ENCODE data around the gene RNF19B.

Gene RNF19B

DNA sequence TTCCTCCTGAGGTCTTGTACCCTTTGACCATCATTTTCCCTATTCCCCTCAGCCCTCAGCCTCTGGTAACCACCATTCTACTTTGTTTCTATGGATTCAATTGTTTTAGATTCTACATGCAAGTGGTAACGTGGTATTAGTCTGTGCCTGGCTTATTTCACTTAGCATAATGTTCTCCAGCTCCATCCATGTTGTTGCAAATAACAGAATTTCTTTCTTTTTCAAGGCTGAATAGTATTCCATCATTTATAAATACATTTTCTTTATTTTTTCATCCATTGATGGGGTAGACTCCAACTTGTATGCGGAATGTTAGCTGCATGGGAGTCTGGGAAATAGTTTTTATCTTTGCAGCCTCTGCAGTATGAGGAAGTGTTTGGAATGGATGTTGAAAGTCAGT, 37.2 kb downstream of the RNF19B start:
- Histone ChIP-seq H3K9me3 (ENCODE audit: low read depth, low read length) (no peaks in the 10 kb centered on the region), H3K27ac (no peak overlapping the region), H3K36me3 (ENCODE audit: insufficient read depth, low read length) (no peaks in the 10 kb centered on the region), H3K4me3 (no peak overlapping the region), H3K9ac (ENCODE audit: insufficient read length) (no peak overlapping the region)
- DNase-seq (ENCODE audit: low read depth, low spot score), result no peak
- TF ChIP-seq POLR2AphosphoS5 (IDR thresholded peaks at IDR 0.05; ENCODE audit: borderline replicate concordance, low read depth, low read length) (no peak), EZH2 (IDR thresholded peaks at IDR 0.05) (no peak), FOXP2 (optimal IDR thresholded peaks at IDR 0.05; ENCODE audit: control extremely low read depth, extremely low read length, insufficient read depth) (no peak)

DNA sequence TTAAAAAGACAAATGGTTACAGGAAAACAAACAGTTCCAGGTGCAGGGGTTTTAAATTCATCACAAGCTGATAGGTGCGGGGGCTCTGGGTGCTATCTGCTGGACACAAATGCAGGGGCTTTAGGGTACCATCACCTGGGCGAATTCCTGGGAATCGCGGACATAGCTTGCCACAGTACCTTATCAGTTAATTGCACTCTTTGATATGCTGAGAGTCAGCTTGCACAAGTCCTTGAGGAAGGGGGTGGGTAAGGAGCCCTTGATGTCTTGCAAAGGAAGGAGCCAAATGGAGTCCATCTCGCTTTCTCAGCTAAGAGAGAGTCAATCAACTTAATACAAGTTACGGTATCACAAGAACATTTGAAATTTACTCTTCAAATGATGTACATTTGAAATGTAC, 38.0 kb downstream of the RNF19B start:
- Histone ChIP-seq H3K9ac (ENCODE audit: insufficient read length) (no peak overlapping the region), H3K9me3 (ENCODE audit: low read depth, low read length) (no peaks in the 10 kb centered on the region), H3K36me3 (ENCODE audit: insufficient read depth, low read length) (no peaks in the 10 kb centered on the region), H3K4me3 (no peak overlapping the region), H3K27ac (no peak overlapping the region)
- TF ChIP-seq FOXP2 (optimal IDR thresholded peaks at IDR 0.05; ENCODE audit: control extremely low read depth, extremely low read length, insufficient read depth) (no peak), EZH2 (IDR thresholded peaks at IDR 0.05) (no peak), POLR2AphosphoS5 (IDR thresholded peaks at IDR 0.05; ENCODE audit: borderline replicate concordance, low read depth, low read length) (no peak)
- no peak for DNase-seq (ENCODE audit: low read depth, low spot score)

DNA sequence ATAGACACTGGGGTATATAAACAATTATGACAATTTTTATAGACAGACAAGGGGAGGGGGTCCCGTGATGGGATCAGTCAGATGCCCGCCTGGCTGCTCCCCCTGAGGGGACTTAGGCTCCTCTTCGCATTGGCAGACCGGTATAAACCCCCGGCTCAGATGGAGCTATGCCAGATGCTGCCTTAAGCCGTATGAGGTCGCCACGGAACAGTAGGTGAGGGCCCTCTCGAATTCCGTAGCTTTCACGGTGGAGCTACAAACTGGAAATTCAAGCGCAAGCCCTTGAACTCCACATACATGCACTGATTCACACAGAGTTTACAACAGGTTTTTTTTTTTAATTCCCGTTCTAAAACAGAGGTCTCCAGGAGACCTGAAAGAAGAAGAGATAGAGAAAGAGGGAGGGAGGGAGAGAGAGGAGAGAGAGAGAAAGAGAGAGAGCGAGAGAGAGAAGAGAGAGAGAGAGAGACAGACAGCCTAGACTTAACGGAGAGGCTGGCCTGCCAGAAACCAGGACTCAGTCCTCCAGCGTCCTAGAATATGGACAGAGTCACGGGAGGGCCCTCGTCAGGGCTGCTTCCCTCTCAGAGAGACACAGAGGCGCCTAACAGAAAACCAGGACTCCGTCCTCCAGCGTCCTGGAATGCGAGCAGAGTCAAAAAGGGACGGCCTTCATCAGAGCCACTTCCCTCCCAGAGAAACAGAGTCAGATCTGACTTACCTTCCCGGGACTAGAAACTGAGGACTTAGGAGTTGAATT, 39.0 kb downstream of the RNF19B start:
- Histone ChIP-seq H3K4me3 (no peak overlapping the region), H3K9me3 (ENCODE audit: low read depth, low read length) (no peaks in the 10 kb centered on the region), H3K9ac (ENCODE audit: insufficient read length) (no peak overlapping the region), H3K36me3 (ENCODE audit: insufficient read depth, low read length) (no peaks in the 10 kb centered on the region), H3K27ac (no peak overlapping the region)
- TF ChIP-seq FOXP2 (optimal IDR thresholded peaks at IDR 0.05; ENCODE audit: control extremely low read depth, extremely low read length, insufficient read depth), result no peak
- TF ChIP-seq EZH2 (IDR thresholded peaks at IDR 0.05), result no peak
- TF ChIP-seq POLR2AphosphoS5 (IDR thresholded peaks at IDR 0.05; ENCODE audit: borderline replicate concordance, low read depth, low read length), result no peak
- DNase-seq (ENCODE audit: low read depth, low spot score), result no peak

DNA sequence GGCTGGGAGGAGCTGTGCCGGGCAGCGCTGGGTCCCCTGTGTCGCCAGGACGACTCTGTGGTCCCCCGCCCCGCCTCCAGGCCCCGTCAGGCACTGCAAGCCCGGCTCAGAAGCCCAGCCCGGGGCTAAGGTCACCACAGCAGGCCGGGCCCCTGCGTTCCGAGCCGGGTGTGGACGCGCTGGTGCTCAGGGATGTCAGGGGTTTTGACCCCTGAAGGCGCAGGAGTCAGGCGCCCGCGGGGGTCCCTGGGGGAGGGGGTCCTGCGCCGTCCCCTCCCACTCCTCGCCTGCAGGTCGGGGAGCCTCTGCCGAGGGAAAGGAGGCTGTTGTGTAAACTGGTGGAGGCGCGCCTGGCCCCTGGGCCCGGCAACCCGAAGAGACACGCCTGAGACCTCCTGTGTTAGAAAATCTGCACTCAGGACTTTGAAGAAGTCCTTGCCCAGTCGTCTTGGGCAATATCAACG, 39.7 kb downstream of the RNF19B start:
- TF ChIP-seq POLR2AphosphoS5 (IDR thresholded peaks at IDR 0.05; ENCODE audit: borderline replicate concordance, low read depth, low read length) (no peak), EZH2 (IDR thresholded peaks at IDR 0.05) (no peak), FOXP2 (optimal IDR thresholded peaks at IDR 0.05; ENCODE audit: control extremely low read depth, extremely low read length, insufficient read depth) (no peak)
- Histone ChIP-seq H3K9me3 (ENCODE audit: low read depth, low read length) (no peaks in the 10 kb centered on the region), H3K27ac (no peak overlapping the region), H3K4me3 (no peak overlapping the region), H3K36me3 (ENCODE audit: insufficient read depth, low read length) (no peaks in the 10 kb centered on the region), H3K9ac (ENCODE audit: insufficient read length) (no peak overlapping the region)
- DNase-seq (ENCODE audit: low read depth, low spot score), result no peak

DNA sequence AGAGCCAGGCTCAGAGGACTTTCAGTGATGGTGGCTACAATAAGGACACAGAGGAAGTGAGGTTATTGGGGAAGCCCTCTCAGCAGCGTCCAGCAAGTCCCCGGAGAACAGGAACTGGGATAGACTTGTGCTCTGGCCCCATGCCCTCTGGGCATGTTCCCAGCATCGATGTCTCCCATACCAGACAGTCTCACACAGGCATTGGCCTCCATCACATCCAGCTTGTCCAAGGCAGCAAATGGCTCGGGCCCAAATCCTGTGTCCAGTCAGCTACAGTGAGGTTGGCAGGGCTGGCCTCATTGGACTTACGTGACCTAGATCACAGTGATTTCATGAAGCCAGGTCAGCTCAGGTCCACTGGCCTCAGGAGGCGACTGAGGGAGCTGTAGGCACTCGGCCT, 43.8 kb downstream of the RNF19B start:
- TF ChIP-seq FOXP2 (optimal IDR thresholded peaks at IDR 0.05; ENCODE audit: control extremely low read depth, extremely low read length, insufficient read depth), result no peak
- H3K4me3 ChIP-seq, result no peak overlapping the region
- no peak for DNase-seq (ENCODE audit: low read depth, low spot score)
- H3K9me3 ChIP-seq (ENCODE audit: low read depth, low read length), result no peaks in the 10 kb centered on the region
- no peak overlapping the region for H3K9ac ChIP-seq (ENCODE audit: insufficient read length)
- H3K27ac ChIP-seq, result no peak overlapping the region
- H3K36me3 ChIP-seq (ENCODE audit: insufficient read depth, low read length), result no peaks in the 10 kb centered on the region

DNA sequence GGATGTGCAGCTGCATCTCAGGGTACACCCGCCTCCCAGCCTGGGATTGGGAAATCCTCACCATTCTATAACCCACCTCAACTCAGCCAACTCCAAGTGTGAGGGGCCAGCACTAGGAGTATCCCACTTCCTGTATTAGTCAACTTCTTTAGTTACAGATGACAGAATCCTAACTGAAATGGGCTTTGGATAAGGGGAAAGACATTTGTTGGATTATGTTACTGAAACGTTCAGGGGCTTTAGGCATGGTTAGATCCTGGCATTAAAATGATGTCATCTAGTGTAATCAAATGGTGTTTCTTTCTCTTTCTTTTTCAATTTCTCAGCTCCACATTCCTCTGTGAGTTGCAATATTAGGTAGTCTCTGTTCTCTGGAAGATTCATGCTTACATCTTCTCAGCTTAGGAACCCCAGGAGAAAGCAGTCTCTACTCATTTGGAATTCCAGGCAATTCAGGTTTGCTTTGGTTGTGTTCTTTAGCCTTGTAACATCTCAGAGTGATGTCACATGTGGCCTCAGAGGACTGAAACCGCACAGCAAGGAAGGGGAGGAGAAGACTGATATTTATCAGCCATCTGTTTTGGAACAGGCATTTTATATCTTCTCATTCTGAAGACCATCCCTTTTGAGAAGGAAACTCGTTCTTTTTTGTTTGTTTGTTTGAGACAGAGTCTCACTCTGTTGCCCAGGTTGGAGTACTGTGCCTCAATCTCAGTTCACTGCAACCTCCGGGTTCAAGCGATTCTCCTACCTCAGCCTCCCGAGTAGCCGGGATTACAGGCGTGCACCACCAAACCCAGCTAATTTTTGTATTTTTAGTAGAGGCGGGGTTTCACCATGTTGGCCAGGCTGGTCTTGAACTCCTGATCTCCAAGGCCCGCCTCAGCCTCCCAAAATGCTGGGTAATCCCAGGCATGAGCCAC, 44.5 kb downstream of the RNF19B start:
- peak; percentile 26 for DNase-seq (ENCODE audit: low read depth, low spot score)
- no peaks in the 10 kb centered on the region for H3K36me3 ChIP-seq (ENCODE audit: insufficient read depth, low read length)
- no peak for TF ChIP-seq EZH2 (IDR thresholded peaks at IDR 0.05)
- no peak for TF ChIP-seq FOXP2 (optimal IDR thresholded peaks at IDR 0.05; ENCODE audit: control extremely low read depth, extremely low read length, insufficient read depth)
- TF ChIP-seq POLR2AphosphoS5 (IDR thresholded peaks at IDR 0.05; ENCODE audit: borderline replicate concordance, low read depth, low read length), result no peak
- H3K9me3 ChIP-seq (ENCODE audit: low read depth, low read length), result no peaks in the 10 kb centered on the region
- H3K4me3 ChIP-seq, result peak overlapping the region; percentile 17; the same call in 1 of the 2 replicates
- peak overlapping the region; percentile 72 for H3K27ac ChIP-seq
- peak overlapping the region; percentile 28 for H3K9ac ChIP-seq (ENCODE audit: insufficient read length)

DNA sequence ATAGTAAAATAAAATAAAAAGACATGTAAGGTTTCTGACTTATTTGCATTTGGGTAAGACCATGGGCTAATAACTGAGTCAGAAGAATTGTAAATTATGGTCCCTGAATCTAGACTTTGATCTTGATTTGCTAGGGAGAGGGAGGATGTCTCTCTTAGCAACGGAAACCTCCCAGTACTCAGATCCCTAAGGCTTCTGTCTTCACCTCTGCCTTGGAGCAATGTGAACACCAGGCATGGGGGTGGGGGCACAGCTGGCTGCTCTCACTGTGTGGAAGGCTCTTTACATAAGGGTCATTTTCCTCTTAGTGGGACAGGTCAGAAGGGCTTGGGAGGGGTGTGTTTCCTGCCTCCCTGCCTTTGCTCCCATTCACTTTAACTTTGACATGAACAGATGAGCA, 46.4 kb downstream of the RNF19B start:
- DNase-seq (ENCODE audit: low read depth, low spot score), result no peak
- Histone ChIP-seq H3K4me3 (no peak overlapping the region), H3K36me3 (ENCODE audit: insufficient read depth, low read length) (no peaks in the 10 kb centered on the region), H3K9me3 (ENCODE audit: low read depth, low read length) (no peaks in the 10 kb centered on the region), H3K27ac (no peak overlapping the region), H3K9ac (ENCODE audit: insufficient read length) (no peak overlapping the region)
- no peak for TF ChIP-seq FOXP2 (optimal IDR thresholded peaks at IDR 0.05; ENCODE audit: control extremely low read depth, extremely low read length, insufficient read depth)
- no peak for TF ChIP-seq EZH2 (IDR thresholded peaks at IDR 0.05)
- TF ChIP-seq POLR2AphosphoS5 (IDR thresholded peaks at IDR 0.05; ENCODE audit: borderline replicate concordance, low read depth, low read length), result no peak

DNA sequence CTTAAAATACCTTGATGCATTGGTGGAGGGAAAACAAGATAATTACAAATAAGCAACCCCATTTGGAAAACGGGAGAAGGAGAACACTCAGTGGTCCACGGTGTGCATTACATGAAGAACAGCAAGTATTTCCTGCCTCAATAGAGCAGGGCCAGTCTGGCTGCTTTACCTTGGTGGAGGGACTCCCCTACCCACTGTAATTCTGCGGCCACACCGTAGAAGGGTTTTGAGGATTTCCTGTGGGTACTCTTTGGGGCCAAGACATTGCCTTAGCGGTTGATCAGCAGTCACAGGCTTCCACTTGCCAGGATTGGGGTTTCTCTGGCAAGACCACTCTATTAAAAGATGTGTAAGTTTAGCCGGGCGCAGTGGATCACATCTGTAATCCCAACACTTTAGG, 47.1 kb downstream of the RNF19B start:
- H3K36me3 ChIP-seq (ENCODE audit: insufficient read depth, low read length), result no peaks in the 10 kb centered on the region
- no peak for DNase-seq (ENCODE audit: low read depth, low spot score)
- no peak overlapping the region for H3K4me3 ChIP-seq
- H3K27ac ChIP-seq, result no peak overlapping the region
- H3K9ac ChIP-seq (ENCODE audit: insufficient read length), result no peak overlapping the region
- no peaks in the 10 kb centered on the region for H3K9me3 ChIP-seq (ENCODE audit: low read depth, low read length)
- TF ChIP-seq EZH2 (IDR thresholded peaks at IDR 0.05), result no peak
- no peak for TF ChIP-seq POLR2AphosphoS5 (IDR thresholded peaks at IDR 0.05; ENCODE audit: borderline replicate concordance, low read depth, low read length)
- no peak for TF ChIP-seq FOXP2 (optimal IDR thresholded peaks at IDR 0.05; ENCODE audit: control extremely low read depth, extremely low read length, insufficient read depth)

Data from SK-N-MC (cell line).